ENCODE measurements around the gene PADI6.
"Not testable (repeated sequence)": the region's sequence is repeated elsewhere in the genome, so short reads cannot be mapped to it uniquely, and the experiment has no call there.

The PADI6 gene

GRCh38 chr1:17405898-17406759, 34.1 kb downstream of the PADI6 start:
- no peak for DNase-seq

GRCh38 chr1:17406760-17407475, 34.9 kb downstream of the PADI6 start:
- DNase-seq, result not testable (repeated sequence)

GRCh38 chr1:17407786-17408514, 36.0 kb downstream of the PADI6 start:
- DNase-seq, result not testable (repeated sequence)

DNA sequence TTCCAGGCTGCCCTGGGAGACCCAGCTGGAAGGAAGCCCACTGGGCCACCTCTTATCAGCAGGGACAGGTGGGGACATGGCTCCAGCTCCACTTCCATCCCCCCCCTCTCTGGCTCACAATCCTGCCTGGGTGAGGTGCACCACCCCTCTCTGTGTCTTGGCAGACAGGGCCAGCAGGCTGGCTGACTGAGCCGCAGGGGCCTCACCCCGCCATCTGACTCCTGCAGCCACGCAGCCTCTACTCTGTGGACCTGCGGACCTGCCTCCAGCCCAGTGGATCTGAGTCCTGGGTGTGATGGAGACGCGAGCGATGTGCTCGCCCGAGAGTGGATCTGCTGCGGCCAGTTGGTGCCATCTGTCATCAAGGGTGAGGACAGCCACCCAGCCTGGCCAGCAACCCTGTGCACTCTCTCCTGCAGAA, 37.4 kb downstream of the PADI6 start:
- no peak for DNase-seq

DNA sequence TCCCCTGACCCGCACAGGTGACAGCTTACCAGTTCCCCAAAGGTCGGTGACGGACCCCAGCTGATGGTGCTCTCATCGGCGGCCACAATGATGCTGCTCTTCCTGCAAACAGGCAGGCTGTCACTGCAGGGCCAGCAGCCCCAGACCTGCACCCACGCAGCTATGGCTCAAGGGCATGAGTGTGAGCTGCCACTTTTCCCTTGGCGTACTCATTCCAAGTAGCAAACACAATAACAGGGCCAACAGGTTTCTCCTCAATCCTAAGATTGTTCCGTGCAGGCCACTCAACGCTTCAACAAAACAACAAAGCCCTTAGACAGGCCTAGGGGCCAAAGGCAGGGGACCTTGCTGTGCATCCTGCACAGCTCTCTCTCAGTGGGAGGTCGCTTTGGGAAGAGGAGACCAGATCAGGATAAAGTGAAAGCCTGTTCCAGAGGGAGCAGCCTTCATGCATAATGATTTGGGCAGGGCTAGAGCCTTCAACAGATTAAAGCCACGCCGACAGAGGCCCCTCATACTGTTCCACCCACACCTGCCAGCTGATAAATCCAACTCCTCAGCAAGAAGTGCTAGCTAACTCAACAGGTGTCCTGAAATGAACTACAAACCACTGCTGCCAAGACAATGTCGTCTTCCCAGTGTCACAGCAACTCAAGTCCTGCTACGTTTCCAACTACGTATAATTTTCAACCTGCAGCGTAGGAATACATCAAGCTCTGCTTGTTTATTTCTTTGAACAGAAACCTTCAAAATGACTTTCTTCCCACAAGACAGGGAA, 40.3 kb downstream of the PADI6 start:
- no peak for DNase-seq

DNA sequence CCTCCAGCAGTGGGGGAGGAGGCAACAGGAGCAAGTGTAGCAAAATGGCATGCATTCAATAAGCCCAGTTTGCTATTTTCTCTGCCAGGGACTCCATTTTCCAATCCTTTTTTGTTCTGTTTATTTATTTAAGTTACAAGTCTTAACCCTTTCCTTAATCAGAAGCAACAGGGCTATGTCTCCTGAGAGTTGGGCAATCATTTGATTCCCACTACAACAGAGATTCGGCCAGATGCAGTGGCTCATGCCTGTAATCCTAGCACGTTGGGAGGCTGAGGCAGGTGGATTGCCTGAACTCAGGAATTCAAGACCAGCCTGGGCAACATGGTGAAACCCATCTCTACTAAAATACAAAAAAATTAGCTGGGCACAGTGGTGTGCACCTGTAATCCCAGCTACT, 42.0 kb downstream of the PADI6 start:
- DNase-seq, result no peak

DNA sequence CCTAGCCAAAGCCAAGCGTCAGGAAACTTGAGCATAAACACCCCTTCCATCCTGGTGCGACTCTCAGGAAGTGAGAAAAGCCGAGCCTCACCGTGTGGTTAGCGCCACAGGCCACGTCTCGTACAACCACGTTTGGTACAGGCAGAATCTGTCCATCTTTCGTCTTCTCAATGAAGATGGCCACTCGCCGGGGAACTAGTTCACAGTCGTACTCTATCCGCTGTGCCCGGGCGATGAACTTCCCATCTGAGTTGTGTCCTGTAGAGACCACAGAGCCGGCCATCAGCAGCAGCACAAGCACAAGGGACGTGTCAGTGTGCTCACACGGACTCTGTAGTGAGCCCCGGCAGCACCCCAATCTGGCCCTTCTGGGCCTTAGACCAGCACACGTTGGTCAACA, 44.4 kb downstream of the PADI6 start:
- DNase-seq, result no peak

DNA sequence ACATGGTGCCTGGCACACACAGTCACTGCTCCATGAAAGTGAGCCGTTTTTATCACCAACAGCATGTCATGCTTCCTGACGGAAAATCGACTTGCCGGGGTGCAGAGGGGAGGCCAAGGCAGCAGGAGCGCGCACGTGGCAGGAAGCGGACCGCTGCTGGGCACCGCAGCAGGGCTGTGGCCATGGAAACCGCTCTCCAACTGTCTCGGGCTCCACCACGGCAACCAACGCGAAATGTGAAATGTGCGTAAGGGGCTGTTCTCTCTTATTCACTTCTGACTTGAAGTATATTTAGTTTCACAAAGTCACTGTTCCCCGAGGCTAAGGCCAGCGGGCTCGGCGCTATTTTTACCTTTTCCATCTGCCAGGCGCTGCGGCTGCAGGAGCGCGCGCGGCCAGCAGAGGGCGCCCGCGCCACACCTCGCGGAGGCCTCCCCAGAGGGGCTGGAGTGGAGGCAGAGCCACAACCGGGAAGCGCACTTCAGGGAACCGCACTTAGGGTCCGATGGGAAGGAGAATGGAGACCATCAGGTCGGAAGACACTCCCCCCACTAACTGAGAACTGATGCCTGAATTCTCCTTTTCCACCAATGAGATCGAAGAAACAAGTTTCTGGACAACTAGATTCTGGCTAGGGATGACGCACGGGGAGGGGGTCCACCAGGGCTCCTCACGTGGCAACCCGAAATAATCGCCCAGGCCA, 47.8 kb downstream of the PADI6 start:
- no peak for DNase-seq

- no peak for DNase-seq
These were observed 48.5 kb downstream of the PADI6 start for GRCh38 chr1:17420391-17420918.

DNA sequence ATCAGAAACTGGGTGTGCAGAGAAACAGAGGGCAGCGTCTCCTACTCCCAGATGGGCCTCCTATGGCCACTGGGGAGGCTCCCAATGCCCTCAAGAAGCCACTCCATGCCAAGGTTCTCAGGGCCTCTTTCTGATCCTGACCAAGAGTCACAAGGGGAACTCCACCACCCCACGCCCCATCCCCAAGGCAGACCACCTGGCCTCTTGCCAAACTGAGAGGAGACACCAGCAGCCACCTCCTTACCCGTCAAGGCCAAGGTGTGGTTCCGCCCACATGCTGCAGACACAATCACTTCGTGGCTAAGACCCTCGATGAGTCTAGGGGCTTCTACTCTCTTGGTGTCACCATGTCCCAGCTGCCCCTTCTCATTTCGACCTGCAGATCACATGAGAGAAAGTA, 50.5 kb downstream of the PADI6 start:
- no peak for DNase-seq

- DNase-seq, result no peak
These were observed 51.8 kb downstream of the PADI6 start for GRCh38 chr1:17423781-17424245.

DNA sequence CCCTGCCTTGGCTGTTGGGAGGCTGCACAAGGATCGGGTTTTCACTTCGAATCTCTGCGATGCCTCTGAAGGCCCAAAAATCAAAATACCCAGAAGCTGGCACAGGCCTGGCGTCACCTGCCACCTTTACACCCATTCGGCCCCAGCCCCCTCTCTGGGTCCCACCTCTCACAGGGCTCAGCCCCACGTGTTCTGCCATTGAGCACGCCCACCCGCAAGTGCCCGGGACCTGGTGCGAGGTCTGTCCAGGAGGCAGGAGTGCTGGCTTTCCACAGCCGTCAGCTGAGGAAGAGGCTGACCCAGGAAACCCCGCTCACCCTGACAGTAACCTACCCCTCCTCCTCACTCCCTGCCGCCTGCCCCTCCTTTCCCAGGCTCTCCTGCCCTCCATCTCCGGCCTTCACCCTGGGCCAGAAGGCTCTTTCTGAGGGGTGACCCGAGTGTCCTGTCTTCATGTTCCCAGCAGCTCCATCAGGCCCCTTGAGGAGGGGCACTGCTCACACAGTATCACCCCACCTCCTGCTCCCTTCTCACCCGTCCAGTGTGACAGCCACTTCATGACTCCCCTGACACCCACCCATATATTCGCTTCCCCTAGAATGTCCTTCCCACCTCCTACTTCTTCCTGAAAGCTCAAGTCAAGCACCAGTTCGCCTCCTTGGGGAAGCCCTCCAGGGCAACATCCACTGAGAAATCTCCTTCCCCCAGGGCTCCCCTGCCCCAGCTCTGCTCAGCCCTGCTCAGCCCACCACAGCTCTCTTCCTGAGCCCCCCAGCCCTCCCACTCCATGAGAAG, 54.0 kb downstream of the PADI6 start:
- no peak for DNase-seq

- DNase-seq, result no peak
These were observed 56.0 kb downstream of the PADI6 start for GRCh38 chr1:17427696-17428660.

- no peak for DNase-seq
These were observed 57.2 kb downstream of the PADI6 start for GRCh38 chr1:17429183-17429582.

- DNase-seq, result no peak
These were observed 60.4 kb downstream of the PADI6 start for GRCh38 chr1:17432412-17432811.

GRCh38 chr1:17433261-17433660, 61.3 kb downstream of the PADI6 start:
- DNase-seq, result no peak

GRCh38 chr1:17434016-17434415, 62.0 kb downstream of the PADI6 start:
- DNase-seq, result no peak

- DNase-seq, result no peak
These were observed 62.6 kb downstream of the PADI6 start for GRCh38 chr1:17434601-17435000.

- no peak for DNase-seq
These were observed 64.6 kb downstream of the PADI6 start for GRCh38 chr1:17436380-17437174.
